Skin of body (tissue), 2 donors: ENCODE measurements around the gene MAN1C1. TPM values are rescaled to one million over a fixed set of nuclear protein-coding genes. Genes with fewer than 3 reads are reported as not detected.
"Not testable (repeated sequence)": the region's sequence is repeated elsewhere in the genome, so short reads cannot be mapped to it uniquely, and the experiment has no call there.

ENCODE experiments used
- DNase-seq: peaks from one replicate; lab custom pipeline; 2025; lab: John Stamatoyannopoulos, UW
- total RNA-seq: library from RNA; depleted of rRNA; stranded (reverse); fragments of >200 nt; gene quantifications from one replicate; pipeline ENCODE4 v1.2.3, GENCODE V29; 2014

The MAN1C1 gene
- total RNA-seq, 1 donor from 2014 or later = 7.9 TPM

DNA sequence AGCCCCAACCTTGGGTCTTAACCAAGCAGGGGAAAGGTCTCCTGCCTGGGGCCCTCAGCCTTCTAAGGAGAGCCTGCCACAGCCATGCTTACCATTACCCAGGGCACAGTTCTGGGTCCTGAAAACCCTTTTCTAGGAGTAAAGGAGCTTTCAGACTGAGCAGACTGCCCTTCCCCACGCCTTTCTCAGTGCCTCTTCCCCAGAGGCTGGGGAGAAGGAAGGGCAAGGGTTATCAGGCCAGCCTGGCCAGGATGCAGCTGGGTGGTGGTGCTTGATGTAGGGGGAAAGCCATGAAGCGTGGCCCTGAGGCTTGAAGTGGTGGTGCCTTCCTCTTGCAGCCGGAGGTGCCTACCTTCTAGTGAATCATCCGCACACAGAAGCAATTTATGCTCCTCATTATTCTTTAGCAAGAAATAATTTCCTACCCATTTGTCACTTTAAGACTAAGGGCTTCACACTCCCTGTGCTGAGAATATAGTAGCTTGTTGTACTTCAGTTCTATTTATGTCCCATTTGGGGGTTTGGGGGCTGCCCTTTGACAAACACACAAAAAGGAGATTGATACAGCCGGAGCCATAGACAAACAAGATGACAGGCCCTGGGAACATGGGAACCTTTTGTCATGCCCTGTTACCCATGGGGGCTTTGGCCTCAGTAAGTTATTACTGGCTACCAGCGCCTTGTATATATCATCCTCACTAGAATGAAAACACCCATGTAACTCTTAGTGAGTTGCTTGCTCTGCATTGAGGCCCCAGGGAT, 40.7 kb downstream of the MAN1C1 start:
- DNase-seq = no peak

DNA sequence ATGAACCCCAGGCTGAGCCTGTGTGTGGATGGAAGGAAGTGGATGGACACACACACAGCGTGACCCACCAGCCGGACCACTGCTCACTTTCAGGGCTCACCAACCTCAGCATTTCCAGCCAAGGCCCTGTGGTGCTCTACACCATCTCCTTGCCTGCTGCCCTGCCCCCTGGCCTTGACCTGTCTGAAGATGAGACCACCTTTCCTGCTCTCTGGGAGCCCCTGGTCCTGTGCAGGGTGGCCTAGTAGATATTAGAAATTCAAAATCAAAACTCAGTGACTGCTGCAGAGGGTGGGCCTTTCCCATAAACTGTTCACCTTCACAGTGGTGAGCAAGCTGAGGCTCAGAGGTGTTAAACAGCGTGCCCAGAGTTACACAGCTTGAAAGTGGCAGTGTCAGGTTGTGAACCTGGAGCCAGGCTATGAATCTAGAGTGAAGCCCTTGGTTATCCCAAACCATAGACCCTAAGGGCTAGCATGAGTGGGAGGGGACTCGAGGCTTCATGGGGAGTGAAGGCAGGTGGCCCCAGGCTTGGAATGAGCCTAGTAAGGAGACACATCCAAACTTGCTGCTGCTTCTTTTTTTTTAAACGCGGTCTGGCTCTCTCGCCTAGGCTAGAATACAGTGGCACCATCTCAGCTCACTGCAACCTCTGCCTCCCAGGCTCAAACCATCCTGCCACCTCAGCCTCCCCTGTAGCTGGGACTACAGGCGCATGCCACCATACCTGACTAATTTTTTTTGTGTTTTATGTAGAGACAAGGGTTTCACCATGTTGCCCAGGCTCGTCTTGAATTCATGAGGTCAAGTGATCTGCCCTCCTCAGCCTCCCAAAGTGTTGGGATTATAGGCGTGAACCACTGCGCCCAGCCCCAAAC, 41.5 kb downstream of the MAN1C1 start:
- DNase-seq = no peak

- DNase-seq = no peak
Measured at GRCh38 chr1:25658791-25659431, 42.3 kb downstream of the MAN1C1 start.

DNA sequence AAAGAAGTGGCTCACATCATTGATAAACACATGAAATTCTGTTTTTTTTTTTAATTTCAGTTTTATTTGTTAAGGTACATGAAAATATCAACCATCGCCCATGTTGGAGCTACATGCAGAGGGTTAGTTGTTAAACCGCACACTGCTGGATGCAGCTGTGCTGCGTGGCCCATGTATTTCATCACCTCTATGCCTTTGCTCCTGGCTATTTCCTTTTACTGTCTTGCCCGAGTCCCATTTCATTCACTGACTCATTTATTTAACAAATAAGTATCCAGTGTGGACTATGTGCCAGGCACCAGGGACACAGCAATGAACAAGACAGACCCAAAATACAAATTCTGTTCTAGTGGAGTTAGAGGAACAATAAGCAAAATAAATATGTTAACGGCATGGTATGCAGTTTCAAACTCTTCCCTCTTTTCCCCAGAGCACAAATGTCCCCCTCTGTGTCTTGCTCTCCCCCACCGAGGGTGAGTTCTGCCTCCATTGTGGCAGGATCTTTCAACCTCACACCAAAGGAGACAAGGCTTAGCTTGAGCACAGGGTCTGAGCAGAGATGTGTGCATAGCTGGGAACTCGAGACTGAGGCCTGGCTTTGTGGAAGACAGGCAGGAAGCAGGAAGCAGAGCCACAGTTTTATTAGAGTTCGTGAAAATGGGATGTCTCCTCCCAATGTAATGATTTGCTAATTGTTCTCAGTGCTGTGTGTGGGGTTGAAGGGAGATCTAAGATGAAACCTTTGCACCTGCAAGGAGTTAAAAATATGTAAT, 44.6 kb downstream of the MAN1C1 start:
- DNase-seq = no peak

- no peak for DNase-seq
Measured at GRCh38 chr1:25662061-25662460, 45.5 kb downstream of the MAN1C1 start.

DNA sequence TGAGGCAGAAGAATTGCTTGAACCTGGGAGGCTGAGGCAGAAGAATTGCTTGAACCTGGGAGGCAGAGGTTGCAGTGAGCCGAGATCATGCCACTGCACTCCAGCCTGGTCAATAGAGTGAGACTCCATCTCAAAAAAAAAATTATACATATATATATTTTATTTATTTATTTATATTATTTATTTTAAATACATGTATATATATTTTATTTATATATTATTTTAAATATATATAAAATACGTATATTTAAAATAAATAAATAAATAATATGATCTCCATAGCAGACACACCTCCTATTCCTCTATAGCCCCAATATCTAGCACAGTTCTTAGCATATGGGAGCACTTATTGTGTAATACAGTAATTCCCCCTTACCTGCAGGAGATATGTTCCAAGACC, 46.4 kb downstream of the MAN1C1 start:
- DNase-seq = not testable (repeated sequence)

GRCh38 chr1:25664357-25665199, 48.0 kb downstream of the MAN1C1 start:
- DNase-seq = peak; percentile 62

DNA sequence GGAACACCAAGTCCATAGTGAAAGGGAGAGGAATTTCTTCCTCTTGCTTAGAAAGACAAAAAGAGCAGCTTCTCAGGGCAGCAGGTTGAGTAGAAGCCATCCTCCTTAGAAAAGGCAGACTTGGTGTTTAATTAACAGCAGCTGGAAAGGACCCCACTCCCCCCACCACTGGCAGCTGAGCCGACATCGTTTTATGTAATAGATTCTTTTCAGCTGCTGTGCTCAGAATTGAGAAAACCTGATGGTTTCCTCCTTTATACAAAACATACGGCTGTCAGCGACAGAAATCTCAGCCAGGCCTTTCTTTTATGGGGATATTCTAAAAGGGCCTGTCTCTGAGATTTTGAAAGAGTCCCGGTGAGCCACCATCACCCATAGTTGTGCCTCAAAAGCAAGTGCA, 49.9 kb downstream of the MAN1C1 start:
- peak; percentile 5 for DNase-seq

DNA sequence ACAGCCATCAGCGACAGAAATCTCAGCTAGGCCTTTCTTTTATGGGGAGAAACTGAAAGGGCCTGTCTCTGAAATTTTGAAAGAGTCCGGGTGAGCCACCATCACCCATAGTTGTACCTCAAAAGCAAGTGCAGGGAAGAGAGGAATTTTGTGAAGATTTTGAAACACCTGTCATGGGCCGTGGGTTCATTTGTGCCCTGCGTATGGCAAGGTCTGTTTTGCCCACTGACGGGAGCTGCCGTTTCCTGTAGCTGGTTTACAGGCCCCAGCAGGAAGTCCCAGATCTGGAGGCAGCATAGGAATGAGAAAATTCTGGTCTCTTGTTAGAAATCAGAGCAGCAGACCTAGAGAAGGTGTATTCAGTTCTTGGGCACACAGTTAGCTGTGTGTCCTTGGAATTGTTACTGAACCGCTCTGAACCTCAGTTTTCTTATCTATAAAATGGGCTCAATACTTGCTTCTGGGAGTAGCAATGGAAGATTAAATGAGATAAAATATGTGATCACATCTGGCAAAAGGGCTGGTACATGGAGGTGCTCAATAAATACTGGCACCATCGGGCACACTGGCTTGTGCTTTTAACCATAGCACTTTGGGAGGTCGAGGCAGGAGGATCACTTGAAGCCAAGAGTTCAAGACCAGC, 52.5 kb downstream of the MAN1C1 start:
- no peak for DNase-seq

DNA sequence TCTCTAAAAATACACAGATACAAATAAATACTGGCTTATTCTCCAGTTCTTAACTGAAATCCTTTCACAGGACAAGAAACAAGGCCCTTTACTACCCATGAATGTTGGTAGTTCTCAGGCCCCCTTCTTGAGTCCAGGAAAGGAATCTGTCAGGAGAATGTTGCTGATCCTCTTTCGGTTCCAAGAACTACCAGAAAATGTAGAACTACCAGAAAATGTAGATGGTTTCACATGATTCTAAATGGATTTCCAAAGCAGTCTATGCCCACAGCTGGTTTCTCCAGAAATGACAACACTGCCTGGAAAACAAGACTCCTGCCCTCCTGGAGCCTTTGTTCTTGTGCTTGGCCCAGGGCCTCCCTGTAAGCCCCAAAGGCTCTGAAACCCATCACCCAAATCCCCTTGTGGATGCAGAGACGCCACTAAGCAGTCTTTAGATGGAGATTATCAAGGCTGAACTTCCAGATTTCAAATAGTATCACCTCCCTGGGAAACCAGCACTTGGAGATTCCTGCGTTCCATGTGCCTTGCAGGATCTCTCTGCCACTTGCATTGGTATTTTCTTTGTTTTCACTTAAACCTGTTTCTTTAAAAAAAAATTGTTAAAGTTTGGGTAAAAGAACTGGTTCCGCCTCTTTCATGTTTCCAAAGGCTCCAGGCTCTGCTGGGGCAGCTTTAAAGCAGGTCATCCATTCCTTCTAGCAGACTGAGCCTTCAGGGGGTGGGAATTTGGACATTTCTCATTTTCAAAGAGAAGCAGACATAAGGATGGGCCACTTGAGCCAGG, 53.4 kb downstream of the MAN1C1 start:
- no peak for DNase-seq

GRCh38 chr1:25671929-25672328, 55.3 kb downstream of the MAN1C1 start:
- DNase-seq = no peak

- no peak for DNase-seq
Measured at GRCh38 chr1:25672763-25673409, 56.3 kb downstream of the MAN1C1 start.

DNA sequence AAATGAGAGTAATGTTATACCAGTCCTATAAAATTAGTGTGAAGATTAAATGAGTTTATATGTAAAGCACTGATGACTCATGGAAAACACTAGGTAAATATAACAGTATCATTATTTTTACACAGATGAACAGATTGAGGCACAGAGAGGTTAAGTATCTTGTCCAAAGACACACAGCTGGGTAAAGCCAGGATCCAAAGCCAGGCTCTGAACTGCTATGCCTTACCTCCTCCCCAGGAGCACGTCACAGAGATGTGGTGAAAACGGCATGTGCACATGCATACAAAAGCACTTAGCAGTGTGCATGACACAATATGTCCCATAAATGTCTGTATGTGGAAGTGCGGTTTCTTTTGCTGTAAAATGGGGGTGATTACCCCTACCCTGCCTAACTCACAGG, 56.9 kb downstream of the MAN1C1 start:
- no peak for DNase-seq

DNA sequence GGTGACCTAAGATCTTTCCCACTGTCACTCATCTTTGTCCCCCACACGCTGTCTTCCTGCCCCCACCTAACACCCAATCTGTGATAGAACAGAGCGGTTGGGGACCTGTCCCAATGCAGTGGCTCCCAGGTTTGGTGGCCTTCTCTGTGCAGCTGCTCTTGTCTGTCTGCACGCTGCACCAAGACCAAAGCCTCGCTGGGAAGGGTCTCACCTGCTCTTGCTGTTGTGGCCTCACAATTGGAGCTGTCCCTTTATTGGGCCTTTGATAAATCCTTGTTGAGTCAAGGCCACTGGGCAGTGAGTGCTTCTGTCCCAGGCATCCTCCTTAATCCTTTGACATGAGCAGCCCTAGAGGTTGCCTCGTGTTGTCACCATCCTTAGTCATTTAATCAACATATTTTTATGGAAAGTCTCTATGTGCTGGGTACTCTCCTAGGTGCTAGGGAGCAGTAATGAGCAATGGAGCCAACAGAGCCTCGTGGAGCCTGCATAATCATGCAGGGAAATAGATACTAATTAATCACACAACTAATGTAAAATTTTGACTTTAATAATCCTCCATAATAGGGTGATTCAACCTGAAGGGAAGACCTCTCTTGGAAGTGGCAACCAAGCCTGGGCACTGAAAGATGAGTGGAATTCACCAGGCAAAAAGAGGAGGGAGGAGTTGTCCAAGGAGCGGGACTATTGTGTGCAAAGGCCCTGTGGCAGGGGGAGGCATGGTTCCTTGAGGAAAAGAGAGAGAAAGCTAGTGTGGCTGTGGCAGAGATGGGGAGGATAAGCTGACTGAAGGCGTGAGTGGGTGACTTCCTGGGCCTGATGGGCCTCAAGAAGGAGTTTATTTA, 57.6 kb downstream of the MAN1C1 start:
- no peak for DNase-seq

- DNase-seq = no peak
Measured at GRCh38 chr1:25674807-25675084, 58.2 kb downstream of the MAN1C1 start.

GRCh38 chr1:25675729-25676476, 59.3 kb downstream of the MAN1C1 start:
- DNase-seq = no peak

- no peak for DNase-seq
Measured at GRCh38 chr1:25676488-25676887, 59.9 kb downstream of the MAN1C1 start.
